Measurements from ENCODE around the gene STKLD1.
"Not testable (repeated sequence)": the region's sequence is repeated elsewhere in the genome, so short reads cannot be mapped to it uniquely, and the experiment has no call there.

STKLD1 gene

DNA sequence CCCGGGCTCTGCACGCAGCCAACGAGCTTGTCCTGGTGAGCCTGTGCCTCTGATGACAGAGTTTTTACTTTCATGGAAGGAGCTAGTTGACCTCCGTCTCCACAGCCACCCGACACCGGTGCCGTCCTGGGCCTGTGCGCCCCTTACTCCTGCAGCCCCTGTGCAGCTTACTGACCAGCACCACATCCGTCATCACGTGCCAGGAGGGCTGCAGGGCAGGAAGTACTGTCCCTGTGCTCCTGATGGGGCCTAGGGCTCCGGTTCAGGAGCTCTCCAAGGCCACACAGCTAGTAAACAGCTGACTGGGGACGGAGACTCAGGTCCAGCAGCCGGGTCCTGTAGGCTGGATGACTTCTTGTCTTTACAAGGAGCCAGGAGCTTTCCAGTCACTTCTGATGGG lies 10.2 kb downstream of the STKLD1 start:
- no peak for DNase-seq (ENCODE audit: low spot score)

- no peak for DNase-seq (ENCODE audit: low spot score)
Observed at GRCh38 chr9:133387680-133388079, 11.5 kb downstream of the STKLD1 start.

- DNase-seq (ENCODE audit: low spot score) = no peak
Observed at GRCh38 chr9:133389025-133389557, 12.9 kb downstream of the STKLD1 start.

GRCh38 chr9:133389562-133389961 lies 13.4 kb downstream of the STKLD1 start:
- no peak for DNase-seq (ENCODE audit: low spot score)

DNA sequence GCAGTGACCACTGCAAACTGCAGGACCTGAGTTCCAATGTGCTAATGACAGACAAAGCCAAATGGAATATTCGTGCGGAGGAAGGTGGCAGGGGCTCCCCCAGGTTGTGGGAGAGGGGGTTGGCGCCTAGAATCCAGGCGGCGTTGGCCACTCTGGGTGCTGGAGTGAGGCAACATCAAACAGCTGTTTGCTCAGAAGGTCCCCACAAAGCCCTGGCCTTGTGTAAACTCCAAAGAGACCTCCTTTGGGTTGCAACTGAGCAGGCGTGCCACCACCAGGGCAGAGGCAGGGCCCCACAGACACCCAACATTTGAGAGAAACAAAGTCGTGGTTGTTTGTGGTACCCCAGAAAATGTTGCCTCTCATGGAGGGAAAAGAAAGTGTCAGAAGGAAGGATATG lies 14.5 kb downstream of the STKLD1 start:
- DNase-seq (ENCODE audit: low spot score) = no peak

GRCh38 chr9:133391449-133391848 lies 15.3 kb downstream of the STKLD1 start:
- not testable (repeated sequence) for DNase-seq (ENCODE audit: low spot score)

DNA sequence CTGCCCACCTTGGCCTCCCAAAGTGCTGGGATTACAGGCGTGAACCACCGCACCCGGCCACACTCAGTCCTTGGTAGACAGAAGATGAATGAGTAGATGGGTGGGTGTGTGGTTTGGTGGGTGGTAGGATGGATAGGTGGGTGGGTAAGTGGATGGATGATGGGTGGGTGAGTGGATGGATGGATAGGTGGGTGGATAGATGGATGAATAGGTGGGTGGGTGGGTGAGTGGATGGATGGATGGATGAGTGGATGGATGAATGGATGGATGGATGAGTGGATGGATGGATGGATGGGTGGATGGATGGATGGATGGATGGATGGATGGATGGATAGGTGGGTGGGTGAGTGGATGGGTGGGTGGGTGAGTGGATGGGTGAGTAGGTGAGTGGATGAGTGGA lies 16.1 kb downstream of the STKLD1 start:
- DNase-seq (ENCODE audit: low spot score) = not testable (repeated sequence)

DNA sequence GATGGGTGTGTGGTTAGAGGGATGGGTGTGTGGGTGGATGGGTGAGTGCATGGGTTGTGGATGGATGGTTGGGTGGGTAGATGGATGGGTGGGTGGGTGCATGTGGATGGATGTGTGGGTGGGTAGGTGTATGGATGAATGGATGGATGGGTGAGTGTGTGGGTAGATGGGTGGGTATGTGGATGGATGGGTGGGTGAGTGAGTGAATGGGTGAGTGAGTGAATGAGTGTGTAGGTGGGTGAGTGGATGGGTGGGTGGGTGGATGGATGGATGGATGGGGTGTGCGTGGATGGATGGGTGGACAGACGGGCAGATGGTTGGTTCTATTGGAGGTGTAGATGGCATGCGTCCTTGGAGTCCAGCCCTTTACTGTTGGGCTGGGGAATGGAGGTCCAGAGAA lies 17.2 kb downstream of the STKLD1 start:
- DNase-seq (ENCODE audit: low spot score) = no peak

GRCh38 chr9:133394687-133395271 lies 18.6 kb downstream of the STKLD1 start:
- no peak for DNase-seq (ENCODE audit: low spot score)

DNA sequence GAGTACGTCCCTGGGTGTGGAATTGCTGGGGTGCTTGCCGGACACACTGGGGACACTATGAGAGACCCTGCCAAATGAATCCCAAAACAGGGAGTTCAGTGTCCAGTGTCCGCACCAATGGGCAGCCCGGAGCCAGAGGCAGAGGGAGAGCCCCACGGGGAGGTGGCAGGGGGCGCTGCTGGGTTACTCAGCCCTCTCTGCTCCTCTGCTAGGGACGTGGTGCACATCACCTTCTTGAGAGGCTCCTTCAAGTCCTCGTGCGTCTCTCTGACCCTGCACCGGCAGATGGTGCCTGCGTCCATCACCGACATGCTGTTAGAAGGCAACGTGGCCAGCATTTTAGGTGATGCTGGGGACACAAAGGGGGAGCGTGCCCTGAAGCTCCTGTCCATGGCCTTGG lies 20.8 kb downstream of the STKLD1 start:
- no peak for DNase-seq (ENCODE audit: low spot score)

GRCh38 chr9:133397370-133397769 lies 21.2 kb downstream of the STKLD1 start:
- DNase-seq (ENCODE audit: low spot score) = no peak

DNA sequence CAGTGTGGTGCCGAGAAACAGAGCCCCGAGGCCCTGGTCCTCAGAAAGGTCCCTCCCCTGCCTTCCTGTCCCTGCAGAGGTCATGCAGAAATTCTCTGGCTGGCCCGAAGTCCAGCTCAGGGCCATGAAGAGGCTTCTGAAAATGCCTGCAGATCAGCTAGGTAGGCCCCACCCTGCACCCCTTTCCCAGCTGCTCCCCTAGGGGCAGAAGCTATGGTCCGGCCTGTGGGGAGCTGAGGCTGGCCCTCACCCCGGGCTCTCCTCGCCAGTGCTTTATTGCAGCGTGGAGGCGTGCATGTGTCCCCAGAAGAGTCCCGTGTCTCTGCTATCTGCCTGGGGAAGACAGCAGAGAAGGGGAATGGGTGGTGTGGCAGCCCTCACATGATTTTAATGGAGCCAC lies 21.7 kb downstream of the STKLD1 start:
- no peak for DNase-seq (ENCODE audit: low spot score)

DNA sequence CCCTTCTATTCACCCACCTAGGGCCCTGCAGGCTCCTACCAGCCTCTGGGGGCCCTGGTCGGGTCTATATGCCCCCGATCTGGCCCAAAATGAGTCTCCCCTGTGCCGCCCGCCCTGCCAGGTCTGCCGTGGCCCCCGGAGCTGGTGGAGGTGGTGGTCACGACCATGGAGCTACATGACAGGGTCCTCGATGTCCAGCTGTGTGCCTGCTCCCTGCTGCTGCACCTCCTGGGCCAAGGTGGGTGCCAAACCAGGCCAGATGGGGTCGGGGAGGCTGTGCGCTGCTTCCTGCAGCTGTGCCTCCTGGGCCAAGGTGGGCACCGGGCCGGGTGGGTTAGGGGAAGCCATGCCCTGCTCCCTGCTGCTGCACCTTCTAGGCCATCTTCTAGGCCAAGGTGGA lies 24.1 kb downstream of the STKLD1 start:
- no peak for DNase-seq (ENCODE audit: low spot score)

DNA sequence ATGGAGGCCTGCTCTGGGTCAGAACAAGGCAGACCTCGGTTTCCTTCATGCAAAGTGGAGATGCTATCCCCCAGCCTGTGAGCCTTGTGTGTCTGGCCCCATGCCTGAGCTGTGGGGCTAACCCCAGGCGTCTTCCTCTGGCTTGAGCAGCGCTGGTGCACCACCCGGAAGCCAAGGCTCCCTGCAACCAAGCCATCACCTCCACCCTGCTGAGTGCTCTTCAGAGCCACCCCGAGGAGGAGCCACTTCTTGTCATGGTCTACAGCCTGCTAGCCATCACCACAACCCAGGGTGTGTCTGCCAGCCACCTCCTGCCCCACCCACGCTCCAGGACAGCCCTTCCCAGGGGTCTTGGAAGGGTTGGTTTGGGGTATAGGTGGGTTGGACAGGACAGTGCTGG lies 25.4 kb downstream of the STKLD1 start:
- no peak for DNase-seq (ENCODE audit: low spot score)

DNA sequence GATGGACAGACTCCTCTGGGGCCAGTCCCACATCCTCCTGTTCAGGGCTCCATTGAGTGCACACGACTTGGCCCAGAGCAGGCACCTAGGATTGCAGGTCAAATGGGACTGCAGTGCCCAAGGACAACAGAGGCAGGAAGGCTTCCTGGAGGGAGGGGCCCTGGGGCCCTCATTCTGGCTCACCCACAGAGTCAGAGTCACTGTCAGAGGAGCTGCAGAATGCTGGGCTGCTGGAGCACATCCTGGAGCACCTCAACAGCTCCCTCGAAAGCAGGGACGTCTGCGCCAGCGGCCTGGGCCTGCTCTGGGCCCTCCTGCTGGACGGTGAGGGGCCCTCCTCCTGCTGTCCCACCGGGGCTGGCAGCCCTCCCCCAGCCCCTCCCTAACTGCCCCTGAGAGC lies 26.5 kb downstream of the STKLD1 start:
- no peak for DNase-seq (ENCODE audit: low spot score)

GRCh38 chr9:133403766-133404453 lies 27.7 kb downstream of the STKLD1 start:
- peak; percentile 62 for DNase-seq (ENCODE audit: low spot score)

GRCh38 chr9:133404454-133405002 lies 28.4 kb downstream of the STKLD1 start:
- no peak for DNase-seq (ENCODE audit: low spot score)

- no peak for DNase-seq (ENCODE audit: low spot score)
Observed at GRCh38 chr9:133405508-133406438, 29.6 kb downstream of the STKLD1 start.

- peak; percentile 76 for DNase-seq (ENCODE audit: low spot score)
Observed at GRCh38 chr9:133406480-133407307, 30.5 kb downstream of the STKLD1 start.

DNA sequence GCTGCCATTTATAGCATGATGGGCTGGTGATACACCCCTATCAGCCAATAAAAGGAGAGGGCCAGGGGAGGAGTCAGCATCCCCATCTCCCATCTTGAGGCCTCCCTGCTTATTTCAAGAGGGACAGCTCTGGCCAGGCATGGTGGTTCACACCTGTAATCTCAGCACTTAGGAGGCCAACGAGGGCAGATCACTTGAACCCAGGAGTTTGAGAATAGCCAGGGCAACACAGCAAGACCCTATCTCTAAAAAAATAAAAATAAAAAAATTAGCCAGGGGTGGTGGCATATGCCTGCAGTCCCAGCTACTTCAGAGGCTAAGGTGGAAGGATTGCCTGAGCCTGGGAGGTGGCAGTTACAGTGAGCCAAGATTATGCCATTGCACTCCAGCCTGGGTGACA lies 31.9 kb downstream of the STKLD1 start:
- no peak for DNase-seq (ENCODE audit: low spot score)

DNA sequence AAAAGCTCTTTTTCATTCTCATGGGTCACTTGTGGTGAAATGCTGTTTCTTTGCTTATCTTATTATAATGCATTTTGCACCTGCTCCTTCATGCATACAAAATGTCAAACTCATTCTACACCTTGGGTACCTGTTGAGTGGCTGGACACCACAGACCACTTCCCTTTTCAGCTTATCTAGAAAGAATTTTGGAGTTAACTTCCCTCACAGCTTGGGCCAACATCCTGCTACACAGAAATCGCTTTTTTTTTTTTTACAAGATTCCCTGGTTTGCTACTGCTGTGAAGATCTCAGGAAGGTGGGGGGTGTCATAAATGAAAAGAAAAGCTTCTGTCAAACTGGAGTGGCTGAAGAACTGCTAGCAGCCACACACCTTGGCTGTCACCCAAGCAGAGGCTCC lies 39.0 kb downstream of the STKLD1 start:
- no peak for DNase-seq (ENCODE audit: low spot score)
